SK-N-SH treated with all-trans-retinoic acid at 6 μM for 48 hours (cell line): ENCODE results near the gene NCKAP5.

Source experiments
- ARNTL ChIP-seq: fragments of 450-650 bp; formaldehyde crosslinking; IDR thresholded peaks from 2 replicates; pipeline ENCODE4 v1.5.0; 2020; ENCODE audit warnings: low read depth, mild to moderate bottlenecking, moderate library complexity, borderline replicate concordance
- CSDC2 ChIP-seq: fragments of 250-450 bp; sonication (Bioruptor Pico); IDR thresholded peaks from 2 replicates; pipeline ENCODE4 v1.5.0; 2020; ENCODE audit warnings: mild to moderate bottlenecking, moderate library complexity
- ESRRG ChIP-seq: fragments of 250-450 bp; sonication (Bioruptor Pico); IDR thresholded peaks from 2 replicates; pipeline ENCODE4 v1.6.1; 2021; ENCODE audit warnings: mild to moderate bottlenecking
- OSR1 ChIP-seq: fragments of 250-450 bp; sonication (Bioruptor Pico); IDR thresholded peaks from 2 replicates; pipeline ENCODE4 v1.8.0; 2022; ENCODE audit warnings: moderate library complexity, mild to moderate bottlenecking, inconsistent platforms
- RARB ChIP-seq: fragments of 250-450 bp; sonication (Bioruptor Pico); IDR thresholded peaks from 2 replicates; pipeline ENCODE4 v1.8.0; 2021; ENCODE audit warnings: mild to moderate bottlenecking, moderate library complexity
- TCF4 ChIP-seq: fragments of 250-450 bp; sonication (Bioruptor Pico); IDR thresholded peaks from 2 replicates; pipeline ENCODE4 v1.8.0; 2021; ENCODE audit warnings: mild to moderate bottlenecking, moderate library complexity, borderline replicate concordance
- ZC3H10 ChIP-seq: fragments of 250-450 bp; sonication (Bioruptor Pico); IDR thresholded peaks from 2 replicates; pipeline ENCODE4 v1.5.1; 2021; ENCODE audit warnings: mild to moderate bottlenecking, moderate library complexity
- ZFP30 ChIP-seq: fragments of 450-650 bp; formaldehyde crosslinking; IDR thresholded peaks from 2 replicates; pipeline ENCODE4 v1.5.0; 2022; ENCODE audit warnings: mild to moderate bottlenecking, moderate library complexity
- TF ChIP-seq, protein P1 (sequence below): fragments of 250-450 bp; sonication (Bioruptor Pico); IDR thresholded peaks from 2 replicates; pipeline ENCODE4 v1.5.1; 2020; ENCODE audit warnings: low read depth, mild to moderate bottlenecking, moderate library complexity
- TF ChIP-seq, protein P2 (sequence below): fragments of 250-450 bp; sonication (Bioruptor Pico); IDR thresholded peaks from 2 replicates; pipeline ENCODE4 v1.5.1; 2021; ENCODE audit warnings: mild to moderate bottlenecking, moderate library complexity

DNA sequence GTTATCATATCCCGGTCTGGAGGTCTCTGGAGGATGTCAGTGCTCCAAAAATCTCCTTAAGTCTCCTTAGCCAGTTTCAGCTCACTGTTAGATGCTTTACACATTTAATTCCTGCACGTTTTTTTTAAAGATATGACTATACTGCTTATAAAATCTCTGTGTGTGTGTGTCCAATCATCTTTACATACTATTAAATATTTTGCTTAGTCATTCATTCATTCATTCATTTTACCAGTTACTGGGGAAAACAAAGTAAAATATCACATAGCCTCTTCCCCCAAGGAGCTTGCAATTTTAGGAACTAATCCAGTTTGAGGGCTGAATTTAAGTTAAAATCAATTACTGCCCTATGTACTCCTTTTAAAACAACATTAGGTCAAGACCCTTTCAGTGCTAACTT, 605.1 kb downstream of the NCKAP5 start:
- TF ChIP-seq, protein P1, sequence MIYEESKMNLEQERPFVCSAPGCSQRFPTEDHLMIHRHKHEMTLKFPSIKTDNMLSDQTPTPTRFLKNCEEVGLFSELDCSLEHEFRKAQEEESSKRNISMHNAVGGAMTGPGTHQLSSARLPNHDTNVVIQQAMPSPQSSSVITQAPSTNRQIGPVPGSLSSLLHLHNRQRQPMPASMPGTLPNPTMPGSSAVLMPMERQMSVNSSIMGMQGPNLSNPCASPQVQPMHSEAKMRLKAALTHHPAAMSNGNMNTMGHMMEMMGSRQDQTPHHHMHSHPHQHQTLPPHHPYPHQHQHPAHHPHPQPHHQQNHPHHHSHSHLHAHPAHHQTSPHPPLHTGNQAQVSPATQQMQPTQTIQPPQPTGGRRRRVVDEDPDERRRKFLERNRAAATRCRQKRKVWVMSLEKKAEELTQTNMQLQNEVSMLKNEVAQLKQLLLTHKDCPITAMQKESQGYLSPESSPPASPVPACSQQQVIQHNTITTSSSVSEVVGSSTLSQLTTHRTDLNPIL: no peak
- TF ChIP-seq ESRRG (CRISPR knock-in tag): no peak
- no peak for TF ChIP-seq CSDC2 (CRISPR knock-in tag)
- TF ChIP-seq OSR1 (CRISPR knock-in tag): no peak
- TF ChIP-seq, protein P2, sequence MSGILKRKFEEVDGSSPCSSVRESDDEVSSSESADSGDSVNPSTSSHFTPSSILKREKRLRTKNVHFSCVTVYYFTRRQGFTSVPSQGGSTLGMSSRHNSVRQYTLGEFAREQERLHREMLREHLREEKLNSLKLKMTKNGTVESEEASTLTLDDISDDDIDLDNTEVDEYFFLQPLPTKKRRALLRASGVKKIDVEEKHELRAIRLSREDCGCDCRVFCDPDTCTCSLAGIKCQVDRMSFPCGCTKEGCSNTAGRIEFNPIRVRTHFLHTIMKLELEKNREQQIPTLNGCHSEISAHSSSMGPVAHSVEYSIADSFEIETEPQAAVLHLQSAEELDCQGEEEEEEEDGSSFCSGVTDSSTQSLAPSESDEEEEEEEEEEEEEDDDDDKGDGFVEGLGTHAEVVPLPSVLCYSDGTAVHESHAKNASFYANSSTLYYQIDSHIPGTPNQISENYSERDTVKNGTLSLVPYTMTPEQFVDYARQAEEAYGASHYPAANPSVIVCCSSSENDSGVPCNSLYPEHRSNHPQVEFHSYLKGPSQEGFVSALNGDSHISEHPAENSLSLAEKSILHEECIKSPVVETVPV (CRISPR knock-in tag): no peak
- TF ChIP-seq TCF4: no peak
- TF ChIP-seq ZC3H10: no peak
- no peak for TF ChIP-seq ZFP30 (CRISPR knock-in tag)
- TF ChIP-seq ARNTL (CRISPR knock-in tag): no peak
- no peak for TF ChIP-seq RARB (CRISPR knock-in tag)
